ENCODE results near the gene ANKFN1.

- TF ChIP-seq CTCF (IDR thresholded peaks at IDR 0.05) (no peak), POLR2A (IDR thresholded peaks at IDR 0.05) (no peak)
Observed at GRCh38 chr17:56231693-56232092, 78.4 kb downstream of the ANKFN1 start.
